Body of pancreas (tissue), 4 donors: ENCODE data around the gene SUDS3. TPM values are rescaled to one million over a fixed set of nuclear protein-coding genes. Genes with fewer than 3 reads are reported as not detected.
"Not testable (repeated sequence)": the region's sequence is repeated elsewhere in the genome, so short reads cannot be mapped to it uniquely, and the experiment has no call there.

Source experiments
- ATAC-seq: fragments of 150-250 bp; one replicate; pipeline ENCODE4 v1.9.1; 2016
- DNase-seq, 4 donors: peaks; one replicate each; pipeline ENCODE4 v3.0.0-alpha.2; 2019
- H3K27ac ChIP-seq, 4 donors: fragments of 200-600 bp; sonication (generic); 1 replicate in 3 of 4; 2 replicates in 1 of 4; pipeline versions ENCODE4 v1.5.1 to v1.6.1; 2016 to 2019; ENCODE audit warnings: mild to moderate bottlenecking in 1 of 4, mixed read lengths in 1 of 4, moderate library complexity in 1 of 4
- H3K27me3 ChIP-seq, 2 donors: fragments of 200-600 bp; sonication (generic); one replicate each; pipeline ENCODE4 v1.6.0; 2016; ENCODE audit warnings: mild to moderate bottlenecking in 1 of 2
- H3K36me3 ChIP-seq, 2 donors: fragments of 200-600 bp; sonication (generic); replicated peaks in 1 of 2; 2 replicates each; pipeline ENCODE4 v1.5.1; 2016; ENCODE audit warnings: low read depth in 2 of 2; ENCODE audit not compliant: insufficient read depth in 1 of 2
- H3K4me1 ChIP-seq: fragments of 200-600 bp; sonication (generic); one replicate; pipeline ENCODE4 v1.6.0; 2016
- H3K4me3 ChIP-seq, 2 donors: fragments of 200-600 bp; sonication (generic); 1 replicate in 1 of 2; 2 replicates in 1 of 2; pipeline ENCODE4 v1.5.1; 2016 to 2019
- H3K9me3 ChIP-seq, 3 donors: fragments of 200-600 bp; sonication (generic); 1 replicate in 2 of 3; 2 replicates in 1 of 3; pipeline ENCODE4 v1.5.1; 2016
- POLR2A ChIP-seq, 3 donors: fragments of 450-650 bp; IDR thresholded peaks; one replicate each; pipeline ENCODE4 v1.6.1; 2016; ENCODE audit warnings: antibody characterized with exemption in 3 of 3, mild to moderate bottlenecking in 2 of 3
- WGBS, 2 donors: methylation state at CpG; one replicate each; pipeline ENCODE4 v1.1.5; 2017; 5-methylcytosine and 5-hydroxymethylcytosine counted together
- intact Hi-C: fragments of 100-400 bp; cut with DNase I; formaldehyde crosslinking; loops from one replicate; pipeline ENCODE4 v1.15.1; 2023
- total RNA-seq, 2 donors: library from RNA; depleted of rRNA; stranded (reverse); fragments of >200 nt; gene quantifications; one replicate each; pipeline ENCODE4 v1.1.0, GENCODE V29; 2016
- TF ChIP-seq, protein P1 (sequence below), 7 experiments: fragments of 450-650 bp in 4 of 7; fragments of 200-600 bp in 3 of 7; sonication (generic) in 3 of 7; IDR thresholded peaks; one replicate each; pipeline ENCODE4 v1.5.1; 2016 to 2019; ENCODE audit warnings: antibody characterized with exemption in 7 of 7

The SUDS3 gene
- total RNA-seq, 2 donors from 2014 or later: 30.3 to 35.5 TPM

DNA sequence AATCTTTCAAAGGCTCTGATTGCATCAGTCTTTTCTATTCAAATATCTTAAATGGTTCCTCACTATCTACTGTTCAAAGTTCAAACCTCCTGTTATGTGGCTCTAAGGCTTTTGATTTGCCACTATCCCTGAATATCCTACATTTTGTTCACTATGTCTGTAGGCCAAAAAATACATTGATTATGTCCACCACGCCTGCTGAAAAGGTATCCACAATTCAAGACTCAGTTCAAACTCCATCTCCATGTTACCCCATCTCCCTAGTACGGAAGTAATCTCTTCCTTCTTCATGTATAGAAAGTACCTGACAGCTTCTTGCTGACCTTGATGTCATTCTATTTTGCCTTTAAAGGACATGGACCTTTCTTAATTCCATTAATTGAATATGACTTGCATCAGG, 28.4 kb upstream of the SUDS3 start:
- TF ChIP-seq, protein P1, sequence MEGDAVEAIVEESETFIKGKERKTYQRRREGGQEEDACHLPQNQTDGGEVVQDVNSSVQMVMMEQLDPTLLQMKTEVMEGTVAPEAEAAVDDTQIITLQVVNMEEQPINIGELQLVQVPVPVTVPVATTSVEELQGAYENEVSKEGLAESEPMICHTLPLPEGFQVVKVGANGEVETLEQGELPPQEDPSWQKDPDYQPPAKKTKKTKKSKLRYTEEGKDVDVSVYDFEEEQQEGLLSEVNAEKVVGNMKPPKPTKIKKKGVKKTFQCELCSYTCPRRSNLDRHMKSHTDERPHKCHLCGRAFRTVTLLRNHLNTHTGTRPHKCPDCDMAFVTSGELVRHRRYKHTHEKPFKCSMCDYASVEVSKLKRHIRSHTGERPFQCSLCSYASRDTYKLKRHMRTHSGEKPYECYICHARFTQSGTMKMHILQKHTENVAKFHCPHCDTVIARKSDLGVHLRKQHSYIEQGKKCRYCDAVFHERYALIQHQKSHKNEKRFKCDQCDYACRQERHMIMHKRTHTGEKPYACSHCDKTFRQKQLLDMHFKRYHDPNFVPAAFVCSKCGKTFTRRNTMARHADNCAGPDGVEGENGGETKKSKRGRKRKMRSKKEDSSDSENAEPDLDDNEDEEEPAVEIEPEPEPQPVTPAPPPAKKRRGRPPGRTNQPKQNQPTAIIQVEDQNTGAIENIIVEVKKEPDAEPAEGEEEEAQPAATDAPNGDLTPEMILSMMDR (IDR thresholded peaks at IDR 0.05): no peak
- TF ChIP-seq POLR2A (IDR thresholded peaks at IDR 0.05): no peak
- Histone ChIP-seq H3K36me3 (no peaks in the 10 kb centered on the region), H3K27ac (no peak overlapping the region), H3K4me1 (peaks cover 19% of the 10 kb centered on the region), H3K9me3 (no peaks in the 10 kb centered on the region), H3K4me3 (no peak overlapping the region), H3K27me3 (no peaks in the 10 kb centered on the region)
- no peak for ATAC-seq
- 79 to 85% methylated on average over 2 of the region's 2 CpGs for WGBS, 2 donors
- intact Hi-C loops: no loop called here
- DNase-seq: no peak

DNA sequence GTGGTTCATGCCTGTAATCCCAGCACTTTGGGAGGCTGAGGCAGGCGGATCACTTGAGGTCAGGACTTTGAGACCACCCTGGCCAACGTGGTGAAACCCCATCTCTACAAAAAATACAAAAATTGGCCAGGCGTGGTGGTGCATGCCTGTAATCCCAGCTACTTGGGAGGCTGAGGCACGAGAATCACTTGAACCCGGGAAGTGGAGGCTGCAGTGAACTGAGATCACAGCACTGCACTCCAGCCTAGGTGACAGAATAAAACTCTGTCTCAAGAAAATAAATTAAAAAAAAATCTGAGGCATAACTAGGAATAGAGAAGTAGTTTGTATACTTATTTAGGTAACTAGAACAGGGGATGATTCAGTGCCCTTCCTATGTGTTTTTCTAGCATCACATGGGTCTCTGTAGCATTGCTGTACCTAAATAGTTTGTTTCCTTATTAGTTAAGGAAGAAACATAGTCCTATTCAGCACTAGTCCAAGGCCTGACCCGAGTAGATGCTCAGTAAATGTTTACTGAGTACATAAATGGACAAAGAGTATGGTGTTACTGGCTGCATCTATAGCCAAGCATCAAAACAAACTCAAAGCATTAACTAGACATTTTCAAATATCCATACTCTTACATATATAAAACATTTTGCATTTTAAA, 25.3 kb upstream of the SUDS3 start:
- H3K4me1 ChIP-seq: peaks cover 12% of the 10 kb centered on the region

DNA sequence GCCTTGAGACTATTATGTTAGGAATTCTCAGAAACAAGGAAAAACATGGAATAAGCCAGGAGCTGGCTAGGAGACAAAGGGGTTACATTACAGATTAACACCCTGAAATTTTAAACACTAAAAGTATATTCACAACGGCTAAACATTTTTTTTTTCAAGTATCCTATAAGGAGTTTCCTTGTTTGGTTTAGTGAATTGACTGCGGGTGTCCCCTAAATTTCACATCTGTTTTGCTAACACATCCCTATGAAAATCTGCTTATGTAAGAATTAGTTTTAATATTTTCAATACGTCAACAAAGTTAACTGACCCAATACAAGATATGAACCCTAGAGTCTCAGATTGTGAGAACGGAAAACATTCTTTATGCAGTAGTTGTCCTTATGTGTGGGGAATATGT, 22.6 kb upstream of the SUDS3 start:
- no peaks in the 10 kb centered on the region for H3K9me3 ChIP-seq
- H3K27me3 ChIP-seq: no peaks in the 10 kb centered on the region
- WGBS, 2 donors: 82 to 93% methylated on average over 4 of the region's 4 CpGs
- ATAC-seq (no peak), DNase-seq (no peak)
- no peak for TF ChIP-seq POLR2A (IDR thresholded peaks at IDR 0.05)
- TF ChIP-seq, protein P1 (IDR thresholded peaks at IDR 0.05): no peak
- peaks cover 21% of the 10 kb centered on the region for H3K4me1 ChIP-seq
- intact Hi-C loops: no loop called here
- no peak overlapping the region for H3K4me3 ChIP-seq
- H3K36me3 ChIP-seq: no peaks in the 10 kb centered on the region
- H3K27ac ChIP-seq: no peak overlapping the region

More for the DNA sequence above, 25.3 kb upstream of the SUDS3 start:
- WGBS, 2 donors: 78 to 79% methylated on average over 6 of the region's 6 CpGs
- Histone ChIP-seq H3K27ac (no peak overlapping the region), H3K9me3 (no peaks in the 10 kb centered on the region), H3K36me3 (no peaks in the 10 kb centered on the region), H3K27me3 (no peaks in the 10 kb centered on the region), H3K4me3 (no peak overlapping the region)
- ATAC-seq (no peak), DNase-seq (no peak)
- no peak for TF ChIP-seq POLR2A (IDR thresholded peaks at IDR 0.05)
- TF ChIP-seq, protein P1 (IDR thresholded peaks at IDR 0.05): no peak
- intact Hi-C loops: no loop called here

DNA sequence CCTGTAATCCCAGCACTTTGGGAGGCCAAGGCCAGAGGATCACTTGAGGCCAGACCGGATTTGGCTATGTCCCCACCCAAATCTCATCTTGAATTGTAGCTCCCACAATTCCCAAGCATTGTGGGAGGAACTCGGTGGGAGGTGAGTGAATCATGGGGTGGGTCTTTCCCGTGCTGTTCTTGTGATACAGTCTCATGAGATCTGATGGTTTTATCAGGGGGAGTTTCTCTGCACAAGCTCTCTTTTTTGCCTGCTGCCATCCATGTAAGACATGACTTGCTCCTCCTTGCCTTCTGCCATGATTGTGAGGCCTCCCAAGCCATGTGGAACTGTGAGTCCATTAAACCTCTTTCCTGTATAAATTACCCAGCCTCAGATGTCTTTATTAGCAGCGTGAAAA, 21.9 kb upstream of the SUDS3 start:
- H3K4me3 ChIP-seq, H3K36me3 ChIP-seq, DNase-seq, H3K9me3 ChIP-seq, ATAC-seq, intact Hi-C loops, H3K27ac ChIP-seq, H3K27me3 ChIP-seq: not testable (repeated sequence)
- 93 to 97% methylated on average over 4 of the region's 4 CpGs for WGBS, 2 donors
- H3K4me1 ChIP-seq: peaks cover 21% of the 10 kb centered on the region

DNA sequence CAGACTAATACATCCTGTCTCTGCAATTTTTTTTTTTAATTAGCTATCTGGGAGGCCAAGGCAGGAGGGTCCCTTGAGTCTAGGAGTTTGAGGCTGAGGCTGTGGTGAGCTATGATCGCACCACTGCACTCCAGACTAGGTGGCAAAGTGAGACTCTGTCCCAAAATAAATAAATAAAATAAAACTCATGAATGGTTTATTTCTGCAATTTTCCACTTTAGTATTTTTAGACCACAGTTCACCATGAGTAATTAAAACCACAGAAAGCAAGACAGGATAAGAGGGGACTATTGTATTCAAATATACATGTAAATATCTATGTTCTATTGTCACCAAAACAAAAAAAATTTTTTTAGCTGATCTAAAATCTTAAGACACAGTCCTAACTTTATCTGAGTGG, 21.5 kb upstream of the SUDS3 start:
- WGBS, 2 donors: 95 to 100% methylated on average over 1 of the region's 1 CpG
- ATAC-seq (no peak), DNase-seq (no peak)
- H3K4me1 ChIP-seq: peaks cover 21% of the 10 kb centered on the region
- TF ChIP-seq, protein P1 (IDR thresholded peaks at IDR 0.05): no peak
- no peak for TF ChIP-seq POLR2A (IDR thresholded peaks at IDR 0.05)
- no peak overlapping the region for H3K4me3 ChIP-seq
- no peaks in the 10 kb centered on the region for H3K9me3 ChIP-seq
- intact Hi-C loops: no loop called here
- no peaks in the 10 kb centered on the region for H3K36me3 ChIP-seq
- H3K27ac ChIP-seq: no peak overlapping the region
- H3K27me3 ChIP-seq: no peaks in the 10 kb centered on the region
